Measurements from ENCODE around the gene RPA3.

The RPA3 gene

DNA sequence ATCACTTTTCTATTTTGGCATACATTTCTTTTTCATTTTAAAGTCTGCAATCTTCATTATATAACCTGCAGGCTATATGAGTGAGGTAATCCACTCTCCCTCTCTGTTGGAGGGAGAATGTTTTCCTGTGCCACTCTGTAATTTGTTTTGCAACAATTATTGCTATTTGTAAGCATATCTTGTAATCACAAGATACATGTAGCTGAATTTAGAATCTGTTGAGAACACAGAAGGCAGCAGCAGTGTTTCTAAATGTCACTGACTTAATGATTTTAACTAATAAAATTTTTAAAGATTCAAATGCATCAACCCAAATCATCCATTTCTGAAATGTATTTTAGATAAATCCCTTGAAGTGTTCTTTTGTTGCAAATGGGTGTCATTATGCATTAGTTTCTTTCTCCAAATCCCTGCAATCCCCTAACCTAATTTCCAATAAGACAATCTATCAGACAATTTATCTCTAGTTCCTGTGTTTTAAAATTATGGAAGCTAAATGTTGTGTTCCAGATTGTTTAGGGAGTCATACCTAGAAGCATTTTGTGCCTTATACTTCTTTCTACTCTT lies 97.7 kb downstream of the RPA3 start:
- H3K4me3 ChIP-seq (ENCODE audit: control insufficient read depth, low read depth, low read length) = no peak overlapping the region
- TF ChIP-seq, protein P1, sequence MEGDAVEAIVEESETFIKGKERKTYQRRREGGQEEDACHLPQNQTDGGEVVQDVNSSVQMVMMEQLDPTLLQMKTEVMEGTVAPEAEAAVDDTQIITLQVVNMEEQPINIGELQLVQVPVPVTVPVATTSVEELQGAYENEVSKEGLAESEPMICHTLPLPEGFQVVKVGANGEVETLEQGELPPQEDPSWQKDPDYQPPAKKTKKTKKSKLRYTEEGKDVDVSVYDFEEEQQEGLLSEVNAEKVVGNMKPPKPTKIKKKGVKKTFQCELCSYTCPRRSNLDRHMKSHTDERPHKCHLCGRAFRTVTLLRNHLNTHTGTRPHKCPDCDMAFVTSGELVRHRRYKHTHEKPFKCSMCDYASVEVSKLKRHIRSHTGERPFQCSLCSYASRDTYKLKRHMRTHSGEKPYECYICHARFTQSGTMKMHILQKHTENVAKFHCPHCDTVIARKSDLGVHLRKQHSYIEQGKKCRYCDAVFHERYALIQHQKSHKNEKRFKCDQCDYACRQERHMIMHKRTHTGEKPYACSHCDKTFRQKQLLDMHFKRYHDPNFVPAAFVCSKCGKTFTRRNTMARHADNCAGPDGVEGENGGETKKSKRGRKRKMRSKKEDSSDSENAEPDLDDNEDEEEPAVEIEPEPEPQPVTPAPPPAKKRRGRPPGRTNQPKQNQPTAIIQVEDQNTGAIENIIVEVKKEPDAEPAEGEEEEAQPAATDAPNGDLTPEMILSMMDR (conservative IDR thresholded peaks at IDR 0.05; ENCODE audit: control insufficient read depth, insufficient read depth, low read depth, low read length) = no peak
- no peak for DNase-seq (ENCODE audit: low read depth)

DNA sequence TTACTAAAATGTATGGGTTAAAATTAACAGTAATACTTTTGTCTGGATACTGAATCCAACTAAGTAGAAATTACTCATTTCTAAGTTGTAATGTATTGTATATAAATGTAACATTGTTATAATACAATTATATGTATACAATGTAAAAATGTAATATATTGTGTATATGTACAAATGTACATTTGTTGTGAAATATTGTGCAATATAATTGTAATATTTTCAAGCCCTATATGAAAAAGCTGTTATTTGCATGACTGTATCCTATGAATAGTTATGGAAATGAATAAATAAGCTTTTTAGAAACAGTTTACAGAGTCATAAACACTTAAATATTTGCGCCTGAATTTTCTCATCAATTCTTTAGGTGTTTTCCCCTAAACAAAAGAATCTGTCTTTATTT lies 98.2 kb downstream of the RPA3 start:
- no peak overlapping the region for H3K4me3 ChIP-seq (ENCODE audit: control insufficient read depth, low read depth, low read length)
- no peak for DNase-seq (ENCODE audit: low read depth)
- TF ChIP-seq, protein P1 (conservative IDR thresholded peaks at IDR 0.05; ENCODE audit: control insufficient read depth, insufficient read depth, low read depth, low read length) = no peak

DNA sequence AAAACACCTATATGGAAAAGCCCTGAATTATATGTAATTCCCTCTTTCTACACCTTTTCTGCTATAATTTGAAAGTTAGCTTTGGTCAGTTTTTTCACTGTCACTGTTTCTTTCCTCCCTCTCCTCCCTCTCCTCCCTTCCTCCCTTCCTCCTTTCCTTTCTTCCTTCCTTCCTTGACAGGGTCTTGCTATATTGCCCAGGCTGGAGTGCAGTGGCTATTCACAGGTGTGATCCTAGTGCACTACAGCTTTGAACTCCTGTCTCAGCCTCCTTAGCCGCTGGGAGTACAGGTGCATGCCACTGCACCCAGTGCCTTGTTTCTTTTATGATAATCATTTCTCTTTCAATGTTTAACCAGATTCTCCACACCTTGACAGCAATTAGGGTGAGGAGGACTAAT lies 100.0 kb downstream of the RPA3 start:
- no peak for DNase-seq (ENCODE audit: low read depth)
- H3K4me3 ChIP-seq (ENCODE audit: control insufficient read depth, low read depth, low read length) = no peak overlapping the region
- TF ChIP-seq, protein P1 (conservative IDR thresholded peaks at IDR 0.05; ENCODE audit: control insufficient read depth, insufficient read depth, low read depth, low read length) = no peak

DNA sequence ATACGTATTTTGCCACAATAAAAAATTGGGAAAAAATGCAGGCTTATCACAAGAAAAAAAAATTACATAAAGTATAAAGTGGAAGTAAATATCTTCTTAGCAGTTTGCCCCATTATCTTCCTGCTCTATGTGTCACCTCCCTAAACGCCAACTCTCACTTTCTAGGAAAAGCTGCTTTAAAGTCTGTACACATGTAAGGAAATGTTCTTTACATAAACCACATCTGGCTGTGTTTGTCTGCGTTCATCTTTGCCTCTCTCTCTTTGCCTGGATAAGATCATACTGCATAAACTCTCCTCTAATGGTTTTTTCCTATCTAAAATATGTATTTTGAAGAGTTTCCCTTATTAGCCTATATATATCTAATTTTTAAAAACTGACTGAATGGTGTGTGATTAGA lies 100.9 kb downstream of the RPA3 start:
- TF ChIP-seq, protein P1 (conservative IDR thresholded peaks at IDR 0.05; ENCODE audit: control insufficient read depth, insufficient read depth, low read depth, low read length) = no peak
- no peak overlapping the region for H3K4me3 ChIP-seq (ENCODE audit: control insufficient read depth, low read depth, low read length)
- DNase-seq (ENCODE audit: low read depth) = no peak

DNA sequence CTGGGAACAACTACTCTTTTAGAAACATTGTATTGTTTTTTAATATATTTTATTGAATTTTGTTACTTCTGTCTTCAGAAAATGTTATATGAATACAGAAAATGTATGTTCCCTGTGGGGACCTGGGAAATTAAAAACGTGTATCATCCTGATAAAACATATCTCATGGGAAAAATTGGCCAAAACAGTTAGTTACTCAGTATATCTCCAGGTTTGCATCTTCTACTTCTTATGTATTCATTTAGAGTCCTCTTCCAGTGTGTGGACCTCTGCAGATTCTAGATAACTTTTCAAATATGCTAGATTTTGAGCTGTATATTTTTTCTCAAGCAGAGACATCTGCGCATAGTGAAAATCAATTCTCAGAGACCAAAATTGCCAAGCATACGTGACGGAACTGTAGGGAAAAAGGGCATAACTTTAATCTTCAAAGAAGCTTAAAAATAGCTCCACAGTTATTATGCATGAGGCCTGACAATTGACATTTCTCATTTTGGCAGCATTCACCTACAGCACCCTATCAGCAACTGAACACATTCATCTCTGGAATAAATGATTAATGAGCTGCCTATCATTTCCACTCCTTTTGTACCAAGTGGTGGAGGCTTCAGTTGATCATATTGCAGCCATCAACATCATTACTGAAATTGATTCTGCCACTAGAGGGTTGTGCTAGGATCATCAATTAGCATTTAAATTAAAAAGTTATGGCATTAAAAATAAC lies 104.2 kb downstream of the RPA3 start:
- DNase-seq (ENCODE audit: low read depth) = no peak
- H3K4me3 ChIP-seq (ENCODE audit: control insufficient read depth, low read depth, low read length) = no peak overlapping the region
- TF ChIP-seq, protein P1 (conservative IDR thresholded peaks at IDR 0.05; ENCODE audit: control insufficient read depth, insufficient read depth, low read depth, low read length) = no peak

DNA sequence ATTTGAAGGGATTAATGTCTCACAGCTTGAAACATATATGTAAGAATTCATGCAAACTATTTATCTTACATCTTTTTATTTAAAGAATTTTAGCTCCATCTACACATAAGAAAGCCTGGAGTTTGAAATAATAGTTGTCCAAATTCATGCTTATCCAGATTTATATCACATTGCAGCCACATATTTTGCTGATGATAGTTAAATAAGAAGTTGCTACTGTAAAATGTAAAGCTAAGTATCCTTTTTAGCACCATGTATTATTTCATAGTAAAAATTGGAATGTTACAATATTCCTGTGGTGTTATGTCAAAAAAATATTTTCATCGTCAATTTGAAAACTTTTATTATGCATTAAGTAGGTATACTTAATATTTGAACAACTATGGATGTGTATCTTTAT lies 105.2 kb downstream of the RPA3 start:
- H3K4me3 ChIP-seq (ENCODE audit: control insufficient read depth, low read depth, low read length) = no peak overlapping the region

More for the DNA sequence above, 105.2 kb downstream of the RPA3 start:
- no peak for DNase-seq (ENCODE audit: low read depth)
- TF ChIP-seq, protein P1 (conservative IDR thresholded peaks at IDR 0.05; ENCODE audit: control insufficient read depth, insufficient read depth, low read depth, low read length) = no peak

All from fibroblast of mammary gland (primary cell).